ENCODE data around the gene FOXC1.

Gene FOXC1

GRCh38 chr6:1593958-1594314 is 15.8 kb upstream of the FOXC1 start:
- Histone ChIP-seq H3K4me3 (no peak overlapping the region), H3K36me3 (no peaks in the 10 kb centered on the region), H3K27me3 (peaks cover 0 to 9% of the 10 kb centered on the region in 2 donors), H3K27ac (no peak overlapping the region), H3K9me3 (no peaks in the 10 kb centered on the region), H3K4me1 (peaks cover 0 to 9% (median 2%) of the 10 kb centered on the region in 4 donors)
- no peak for TF ChIP-seq CTCF (IDR thresholded peaks at IDR 0.05)
- peak in 1 of 2 donors; percentile 57 for DNase-seq
- intact Hi-C loops (cut with DNase I; ENCODE audit: low total_unique reads), result loop anchor here (2.0 kb wide), 1 partner anchor 857 kb away; no protein-coding TSS in a partner anchor

DNA sequence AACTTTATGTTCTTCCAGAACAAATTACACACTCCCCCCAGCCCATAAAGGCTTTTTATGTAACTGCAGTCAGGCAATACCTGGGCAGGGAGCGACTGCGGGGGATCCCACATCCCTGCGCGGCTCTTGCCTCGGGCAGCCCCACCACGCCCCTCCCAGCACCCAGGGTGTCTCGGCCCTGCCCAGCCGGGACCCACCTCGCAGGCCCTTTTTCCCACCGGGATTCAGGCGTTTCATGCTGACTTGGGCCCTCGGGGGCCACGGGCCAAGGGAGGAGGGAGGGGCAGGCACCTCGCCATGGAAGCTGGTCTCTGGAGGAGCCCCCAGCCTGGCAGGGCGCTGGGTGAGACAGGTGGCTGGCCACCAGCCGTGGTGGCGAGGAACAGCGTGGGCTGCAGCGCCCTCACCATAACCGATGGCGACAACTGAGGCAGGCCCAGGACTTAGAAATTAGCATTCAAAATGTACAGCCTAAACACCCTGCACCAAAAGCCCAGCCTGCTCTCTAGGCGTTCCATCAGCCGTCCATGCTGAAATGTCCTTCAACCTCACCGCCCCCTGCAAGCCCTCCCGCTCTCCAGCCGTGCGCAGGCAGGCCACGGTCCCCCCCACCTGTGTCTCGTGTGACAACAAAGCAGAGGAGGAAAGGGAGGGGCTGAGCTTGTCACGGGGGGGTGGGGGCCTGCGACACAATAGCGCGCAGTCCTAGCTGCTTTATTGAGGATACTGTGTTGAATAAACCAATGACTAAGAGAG is 15.1 kb upstream of the FOXC1 start:
- Histone ChIP-seq H3K36me3 (no peaks in the 10 kb centered on the region), H3K4me1 (peaks cover 0 to 9% (median 2%) of the 10 kb centered on the region in 4 donors), H3K27me3 (peaks cover 0 to 9% of the 10 kb centered on the region in 2 donors), H3K9me3 (no peaks in the 10 kb centered on the region), H3K4me3 (no peak overlapping the region), H3K27ac (no peak overlapping the region)
- peak in 1 of 2 donors; percentile 60 for DNase-seq
- intact Hi-C loops (cut with DNase I; ENCODE audit: low total_unique reads), result loop anchor here (2.0 to 5.0 kb wide), 3 partner anchors 856 to 1158 kb away; partner anchors contain the start of gene MYLK4
- TF ChIP-seq CTCF (IDR thresholded peaks at IDR 0.05), result no peak

DNA sequence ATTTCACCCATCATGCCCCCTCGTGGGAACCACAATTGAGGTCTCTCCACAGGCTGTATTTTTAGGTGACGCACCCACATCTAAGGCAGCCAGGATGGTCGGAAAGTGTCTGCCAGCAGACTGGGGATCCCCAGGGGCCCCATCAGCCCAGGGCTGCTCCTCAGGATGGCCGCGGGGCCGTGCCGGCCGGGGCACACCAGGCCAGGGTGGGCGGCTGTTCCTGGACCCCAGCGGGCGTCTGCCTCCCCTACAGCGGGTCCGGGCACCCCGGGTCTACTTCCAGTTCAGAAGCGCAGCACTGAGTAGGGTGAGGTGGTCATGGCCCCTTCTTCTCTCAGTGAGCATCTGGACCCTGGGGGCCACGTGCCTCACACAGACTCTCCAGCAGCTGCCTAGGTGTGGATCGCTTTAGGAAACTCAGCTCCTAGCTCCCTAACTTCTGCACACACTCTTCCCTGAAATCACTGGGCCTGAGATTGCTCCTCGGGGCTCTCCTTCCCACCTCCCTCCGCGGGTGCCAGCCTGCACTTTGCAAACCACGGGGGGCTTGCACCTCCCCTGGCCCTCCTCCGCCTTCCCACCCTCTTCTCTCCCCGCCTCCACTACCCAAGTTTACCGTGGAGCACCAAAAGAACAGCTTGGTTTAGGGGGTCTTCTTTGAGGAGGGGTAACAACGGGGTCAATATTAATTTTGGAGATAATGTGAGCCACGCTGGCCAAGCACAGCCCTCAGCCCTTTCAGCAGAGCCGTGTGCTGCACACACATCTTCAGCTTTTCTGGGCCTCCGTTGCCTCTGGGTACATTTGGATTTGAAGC is 14.2 kb upstream of the FOXC1 start:
- peak overlapping the region; percentile 20 to 40 for H3K4me3 ChIP-seq

DNA sequence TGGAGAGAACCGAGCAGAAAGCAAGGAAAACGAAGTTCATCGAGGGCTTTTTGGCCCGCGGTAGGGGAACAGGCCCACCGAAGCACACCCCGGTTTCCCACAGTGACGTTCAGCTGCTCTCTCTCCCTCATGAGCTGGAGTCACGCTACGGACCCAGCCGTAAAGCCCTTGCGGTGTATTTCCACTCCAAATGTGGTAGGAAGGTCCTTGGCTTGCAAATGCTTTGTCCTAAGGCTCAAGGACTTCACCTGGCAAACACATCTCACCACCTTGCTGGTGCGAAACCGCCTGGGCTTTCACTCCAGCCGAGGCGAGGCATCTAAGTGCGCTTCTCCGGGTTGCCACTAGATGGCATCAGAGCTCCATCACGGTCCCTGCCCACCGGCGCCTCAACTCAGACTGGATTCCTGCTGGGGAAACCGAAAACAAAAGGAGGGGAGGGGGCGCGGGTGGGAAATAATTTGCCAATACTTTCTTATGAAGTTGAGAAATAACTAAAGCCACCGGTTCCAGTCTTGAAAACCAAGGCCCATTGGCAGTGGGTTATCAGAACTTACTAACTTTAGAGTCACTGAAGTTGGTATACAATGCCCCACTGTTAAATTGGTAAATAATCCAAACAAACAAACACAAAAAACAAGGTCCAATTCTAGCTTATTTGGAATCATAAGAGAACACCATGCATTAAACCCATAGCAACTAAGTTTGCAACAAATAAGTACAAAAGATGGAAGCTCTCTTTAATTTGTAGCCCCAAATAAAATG is 13.4 kb upstream of the FOXC1 start:
- intact Hi-C loops (cut with DNase I; ENCODE audit: low total_unique reads), result loop anchor here (5.0 kb wide), 2 partner anchors 1101 to 1156 kb away; partner anchors contain the start of gene MYLK4
- H3K27me3 ChIP-seq, result peaks cover 0 to 9% of the 10 kb centered on the region in 2 donors
- H3K4me1 ChIP-seq, result peaks cover 0 to 9% (median 2%) of the 10 kb centered on the region in 4 donors
- no peak overlapping the region for H3K27ac ChIP-seq
- no peaks in the 10 kb centered on the region for H3K36me3 ChIP-seq
- TF ChIP-seq CTCF (IDR thresholded peaks at IDR 0.05), result peak; percentile 94 to 96
- DNase-seq, result peak in 1 of 2 donors; percentile 80
- H3K9me3 ChIP-seq, result no peaks in the 10 kb centered on the region
- peak overlapping the region; percentile 20 to 40 for H3K4me3 ChIP-seq

More for the DNA sequence above, 14.2 kb upstream of the FOXC1 start:
- intact Hi-C loops (cut with DNase I; ENCODE audit: low total_unique reads), result loop anchor here (2.0 to 5.0 kb wide), 3 partner anchors 855 to 1157 kb away; partner anchors contain the start of gene MYLK4
- H3K27ac ChIP-seq, result no peak overlapping the region
- no peaks in the 10 kb centered on the region for H3K9me3 ChIP-seq
- peaks cover 0 to 9% (median 2%) of the 10 kb centered on the region in 4 donors for H3K4me1 ChIP-seq
- peaks cover 0 to 9% of the 10 kb centered on the region in 2 donors for H3K27me3 ChIP-seq
- TF ChIP-seq CTCF (IDR thresholded peaks at IDR 0.05), result no peak
- DNase-seq, result peak in 1 of 2 donors; percentile 56
- H3K36me3 ChIP-seq, result no peaks in the 10 kb centered on the region
